ENCODE data around the gene C1GALT1C1L. TPM values are rescaled to one million over a fixed set of nuclear protein-coding genes. Genes with fewer than 3 reads are reported as not detected.

Gene C1GALT1C1L
- total and polyA plus RNA-seq, 2 of the 13 experiments (the other 11 are each of a cell fraction or from before 2014, with no cell fraction given): 1.3 to 2.4 TPM

- TF ChIP-seq REST (IDR thresholded peaks at IDR 0.05; ENCODE audit: borderline replicate concordance in 1 of 2, low read depth in 1 of 2, low read length in 2 of 2) (no peak; a peak in 1 of 4 replicates), HOXA5 (CRISPR knock-in tag; IDR thresholded peaks at IDR 0.05) (no peak), ADNP (CRISPR knock-in tag; IDR thresholded peaks at IDR 0.05) (no peak), GATAD1 (CRISPR knock-in tag; IDR thresholded peaks at IDR 0.05) (peak; percentile 53), ZSCAN30 (CRISPR knock-in tag; IDR thresholded peaks at IDR 0.05) (no peak), DMAP1 (CRISPR knock-in tag; IDR thresholded peaks at IDR 0.05) (no peak), ZNF773 (CRISPR knock-in tag; IDR thresholded peaks at IDR 0.05; ENCODE audit: borderline replicate concordance) (no peak), ZKSCAN8 (CRISPR knock-in tag; IDR thresholded peaks at IDR 0.05; ENCODE audit: borderline replicate concordance) (peak; percentile 69; the same call in 1 of the 2 replicates), HOMEZ (CRISPR knock-in tag; IDR thresholded peaks at IDR 0.05; ENCODE audit: low read depth) (peak; percentile 82; the same call in 1 of the 2 replicates), EP300 (IDR thresholded peaks at IDR 0.05; ENCODE audit: low read depth in 2 of 2, low read length in 2 of 2) (peak; percentile 50 to 84; a peak in 2 of 4 replicates), EP300 (CRISPR knock-in tag; IDR thresholded peaks at IDR 0.05; ENCODE audit: borderline replicate concordance) (peak; percentile 85; the same call in 1 of the 2 replicates), ZNF253 (CRISPR knock-in tag; IDR thresholded peaks at IDR 0.05; ENCODE audit: borderline replicate concordance) (no peak), ZNF777 (CRISPR knock-in tag; IDR thresholded peaks at IDR 0.05) (no peak), ZNF143 (CRISPR knock-in tag; IDR thresholded peaks at IDR 0.05) (no peak)
- TF ChIP-seq, protein P1, sequence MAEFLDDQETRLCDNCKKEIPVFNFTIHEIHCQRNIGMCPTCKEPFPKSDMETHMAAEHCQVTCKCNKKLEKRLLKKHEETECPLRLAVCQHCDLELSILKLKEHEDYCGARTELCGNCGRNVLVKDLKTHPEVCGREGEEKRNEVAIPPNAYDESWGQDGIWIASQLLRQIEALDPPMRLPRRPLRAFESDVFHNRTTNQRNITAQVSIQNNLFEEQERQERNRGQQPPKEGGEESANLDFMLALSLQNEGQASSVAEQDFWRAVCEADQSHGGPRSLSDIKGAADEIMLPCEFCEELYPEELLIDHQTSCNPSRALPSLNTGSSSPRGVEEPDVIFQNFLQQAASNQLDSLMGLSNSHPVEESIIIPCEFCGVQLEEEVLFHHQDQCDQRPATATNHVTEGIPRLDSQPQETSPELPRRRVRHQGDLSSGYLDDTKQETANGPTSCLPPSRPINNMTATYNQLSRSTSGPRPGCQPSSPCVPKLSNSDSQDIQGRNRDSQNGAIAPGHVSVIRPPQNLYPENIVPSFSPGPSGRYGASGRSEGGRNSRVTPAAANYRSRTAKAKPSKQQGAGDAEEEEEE (CRISPR knock-in tag; IDR thresholded peaks at IDR 0.05; ENCODE audit: borderline replicate concordance): no peak
- TF ChIP-seq, protein P2, sequence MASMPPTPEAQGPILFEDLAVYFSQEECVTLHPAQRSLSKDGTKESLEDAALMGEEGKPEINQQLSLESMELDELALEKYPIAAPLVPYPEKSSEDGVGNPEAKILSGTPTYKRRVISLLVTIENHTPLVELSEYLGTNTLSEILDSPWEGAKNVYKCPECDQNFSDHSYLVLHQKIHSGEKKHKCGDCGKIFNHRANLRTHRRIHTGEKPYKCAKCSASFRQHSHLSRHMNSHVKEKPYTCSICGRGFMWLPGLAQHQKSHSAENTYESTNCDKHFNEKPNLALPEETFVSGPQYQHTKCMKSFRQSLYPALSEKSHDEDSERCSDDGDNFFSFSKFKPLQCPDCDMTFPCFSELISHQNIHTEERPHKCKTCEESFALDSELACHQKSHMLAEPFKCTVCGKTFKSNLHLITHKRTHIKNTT (CRISPR knock-in tag; IDR thresholded peaks at IDR 0.05): no peak
- TF ChIP-seq, protein P3, sequence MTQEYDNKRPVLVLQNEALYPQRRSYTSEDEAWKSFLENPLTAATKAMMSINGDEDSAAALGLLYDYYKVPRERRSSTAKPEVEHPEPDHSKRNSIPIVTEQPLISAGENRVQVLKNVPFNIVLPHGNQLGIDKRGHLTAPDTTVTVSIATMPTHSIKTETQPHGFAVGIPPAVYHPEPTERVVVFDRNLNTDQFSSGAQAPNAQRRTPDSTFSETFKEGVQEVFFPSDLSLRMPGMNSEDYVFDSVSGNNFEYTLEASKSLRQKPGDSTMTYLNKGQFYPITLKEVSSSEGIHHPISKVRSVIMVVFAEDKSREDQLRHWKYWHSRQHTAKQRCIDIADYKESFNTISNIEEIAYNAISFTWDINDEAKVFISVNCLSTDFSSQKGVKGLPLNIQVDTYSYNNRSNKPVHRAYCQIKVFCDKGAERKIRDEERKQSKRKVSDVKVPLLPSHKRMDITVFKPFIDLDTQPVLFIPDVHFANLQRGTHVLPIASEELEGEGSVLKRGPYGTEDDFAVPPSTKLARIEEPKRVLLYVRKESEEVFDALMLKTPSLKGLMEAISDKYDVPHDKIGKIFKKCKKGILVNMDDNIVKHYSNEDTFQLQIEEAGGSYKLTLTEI (CRISPR knock-in tag; conservative IDR thresholded peaks at IDR 0.05): no peak
- TF ChIP-seq, protein P4, sequence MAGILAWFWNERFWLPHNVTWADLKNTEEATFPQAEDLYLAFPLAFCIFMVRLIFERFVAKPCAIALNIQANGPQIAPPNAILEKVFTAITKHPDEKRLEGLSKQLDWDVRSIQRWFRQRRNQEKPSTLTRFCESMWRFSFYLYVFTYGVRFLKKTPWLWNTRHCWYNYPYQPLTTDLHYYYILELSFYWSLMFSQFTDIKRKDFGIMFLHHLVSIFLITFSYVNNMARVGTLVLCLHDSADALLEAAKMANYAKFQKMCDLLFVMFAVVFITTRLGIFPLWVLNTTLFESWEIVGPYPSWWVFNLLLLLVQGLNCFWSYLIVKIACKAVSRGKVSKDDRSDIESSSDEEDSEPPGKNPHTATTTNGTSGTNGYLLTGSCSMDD (CRISPR knock-in tag; IDR thresholded peaks at IDR 0.05): no peak
Observed at GRCh38 chr2:43634604-43635306, 41.5 kb downstream of the C1GALT1C1L start (continued).
